Measurements from ENCODE around the gene TNS3. TPM values are rescaled to one million over a fixed set of nuclear protein-coding genes. Genes with fewer than 3 reads are reported as not detected.

The TNS3 gene
- total RNA-seq, 1 donor from 2014 or later: 426 TPM

- Mint-ChIP-seq H3K36me3 (ENCODE audit: low read depth) (peaks cover 10% of the 10 kb centered on the region), H3K4me1 (ENCODE audit: low read depth) (peaks cover 29% of the 10 kb centered on the region), H3K9me3 (ENCODE audit: low read depth) (no peaks in the 10 kb centered on the region), H3K4me3 (ENCODE audit: unreplicated experiment) (no peak overlapping the region), H3K27ac (ENCODE audit: unreplicated experiment) (peak overlapping the region; percentile 65), H3K27me3 (ENCODE audit: low read depth) (no peaks in the 10 kb centered on the region)
- no peak for DNase-seq (ENCODE audit: low spot score)
- TF ChIP-seq CTCF (IDR thresholded peaks at IDR 0.05): no peak
Observed at GRCh38 chr7:47358357-47358756, 223.6 kb downstream of the TNS3 start.

GRCh38 chr7:47357863-47358262 lies 224.0 kb downstream of the TNS3 start:
- DNase-seq (ENCODE audit: low spot score): no peak
- Mint-ChIP-seq H3K27ac (ENCODE audit: unreplicated experiment) (peak overlapping the region; percentile 65), H3K4me1 (ENCODE audit: low read depth) (peaks cover 31% of the 10 kb centered on the region), H3K36me3 (ENCODE audit: low read depth) (peaks cover 10% of the 10 kb centered on the region), H3K9me3 (ENCODE audit: low read depth) (no peaks in the 10 kb centered on the region), H3K4me3 (ENCODE audit: unreplicated experiment) (no peak overlapping the region), H3K27me3 (ENCODE audit: low read depth) (no peaks in the 10 kb centered on the region)
- TF ChIP-seq CTCF (IDR thresholded peaks at IDR 0.05): no peak

GRCh38 chr7:47357361-47357760 lies 224.6 kb downstream of the TNS3 start:
- peaks cover 10% of the 10 kb centered on the region for H3K36me3 Mint-ChIP-seq (ENCODE audit: low read depth)
- no peak overlapping the region for H3K4me3 Mint-ChIP-seq (ENCODE audit: unreplicated experiment)
- peaks cover 31% of the 10 kb centered on the region for H3K4me1 Mint-ChIP-seq (ENCODE audit: low read depth)
- H3K9me3 Mint-ChIP-seq (ENCODE audit: low read depth): no peaks in the 10 kb centered on the region
- H3K27ac Mint-ChIP-seq (ENCODE audit: unreplicated experiment): peak overlapping the region; percentile 45
- no peak for TF ChIP-seq CTCF (IDR thresholded peaks at IDR 0.05)
- DNase-seq (ENCODE audit: low spot score): no peak
- H3K27me3 Mint-ChIP-seq (ENCODE audit: low read depth): no peaks in the 10 kb centered on the region

GRCh38 chr7:47356261-47356660 lies 225.7 kb downstream of the TNS3 start:
- no peaks in the 10 kb centered on the region for H3K9me3 Mint-ChIP-seq (ENCODE audit: low read depth)
- peak overlapping the region; percentile 10 for H3K27ac Mint-ChIP-seq (ENCODE audit: unreplicated experiment)
- no peak for TF ChIP-seq CTCF (IDR thresholded peaks at IDR 0.05)
- DNase-seq (ENCODE audit: low spot score): no peak
- H3K36me3 Mint-ChIP-seq (ENCODE audit: low read depth): peaks cover 10% of the 10 kb centered on the region
- H3K4me1 Mint-ChIP-seq (ENCODE audit: low read depth): peaks cover 31% of the 10 kb centered on the region
- H3K27me3 Mint-ChIP-seq (ENCODE audit: low read depth): no peaks in the 10 kb centered on the region
- H3K4me3 Mint-ChIP-seq (ENCODE audit: unreplicated experiment): no peak overlapping the region

- no peak overlapping the region for H3K4me3 Mint-ChIP-seq (ENCODE audit: unreplicated experiment)
- no peaks in the 10 kb centered on the region for H3K27me3 Mint-ChIP-seq (ENCODE audit: low read depth)
- H3K36me3 Mint-ChIP-seq (ENCODE audit: low read depth): peaks cover 10% of the 10 kb centered on the region
- H3K9me3 Mint-ChIP-seq (ENCODE audit: low read depth): no peaks in the 10 kb centered on the region
- TF ChIP-seq CTCF (IDR thresholded peaks at IDR 0.05): no peak
- no peak overlapping the region for H3K27ac Mint-ChIP-seq (ENCODE audit: unreplicated experiment)
- DNase-seq (ENCODE audit: low spot score): no peak
- peaks cover 35% of the 10 kb centered on the region for H3K4me1 Mint-ChIP-seq (ENCODE audit: low read depth)
Observed at GRCh38 chr7:47355684-47356083, 226.2 kb downstream of the TNS3 start.

All from chondrocyte (in vitro differentiated cells).